Lung (tissue), 12 donors: ENCODE data around the gene WASL. TPM values are rescaled to one million over a fixed set of nuclear protein-coding genes. Genes with fewer than 3 reads are reported as not detected.

Experiments
- ATAC-seq: fragments of 200-7000 bp; cut with Tn5 transposase; one replicate; pipeline ENCODE4 v1.9.1; 2020; ENCODE audit warnings: moderate number of reproducible peaks; ENCODE audit not compliant: insufficient read depth, low FRiP score
- DNase-seq, 3 donors: peaks; one replicate each; pipeline ENCODE4 v3.0.0-alpha.2; 2013 to 2017
- H3K27ac ChIP-seq, 2 donors: one replicate each; pipeline ENCODE4 v1.5.1; 2013; ENCODE audit warnings: mild to moderate bottlenecking in 2 of 2, moderate library complexity in 2 of 2, control low read depth in 1 of 2, inconsistent platforms in 1 of 2, low read depth in 1 of 2, low read length in 1 of 2
- H3K27me3 ChIP-seq, 3 donors: one replicate each; pipeline ENCODE4 v1.5.1; 2013; ENCODE audit warnings: low read length in 2 of 3; ENCODE audit not compliant: control insufficient read depth in 3 of 3, insufficient read depth in 3 of 3
- H3K36me3 ChIP-seq, 4 donors: one replicate each; pipeline ENCODE4 v1.5.1; 2013; ENCODE audit warnings: low read length in 4 of 4, mild to moderate bottlenecking in 1 of 4, moderate library complexity in 1 of 4; ENCODE audit not compliant: control insufficient read depth in 4 of 4, insufficient read depth in 4 of 4
- H3K4me1 ChIP-seq, 5 donors: one replicate each; pipeline ENCODE4 v1.5.1; 2013; ENCODE audit warnings: low read length in 5 of 5, mild to moderate bottlenecking in 2 of 5, moderate library complexity in 1 of 5; ENCODE audit not compliant: control insufficient read depth in 5 of 5, insufficient read depth in 5 of 5
- H3K4me3 ChIP-seq: one replicate; pipeline ENCODE4 v1.5.1; 2013; ENCODE audit warnings: mild to moderate bottlenecking, control low read depth, moderate library complexity
- H3K9ac ChIP-seq, 2 donors: one replicate each; pipeline ENCODE4 v1.5.1; 2013; ENCODE audit warnings: low read length in 2 of 2, control low read depth in 1 of 2; ENCODE audit not compliant: insufficient read depth in 1 of 2
- H3K9me3 ChIP-seq, 4 donors: one replicate each; pipeline ENCODE4 v1.5.1; 2013; ENCODE audit warnings: low read length in 3 of 4, mild to moderate bottlenecking in 1 of 4, moderate library complexity in 1 of 4; ENCODE audit not compliant: control insufficient read depth in 4 of 4, insufficient read depth in 3 of 4
- CTCF ChIP-seq: IDR thresholded peaks from 2 replicates; pipeline ENCODE4 v1.5.1; 2012; ENCODE audit warnings: mild to moderate bottlenecking; ENCODE audit errors: control extremely low read depth, extremely low read depth
- WGBS, 2 donors: extraction: QIAGEN DNeasy Blood & Tissue Kit; methylation state at CpG; one replicate each; pipeline ENCODE4 v1.1.7; 2013; 5-methylcytosine and 5-hydroxymethylcytosine counted together
- polyA plus RNA-seq, 2 donors: library from polyadenylated mRNA; stranded (reverse); fragments of 200-250 nt; gene quantifications; one replicate each; pipeline ENCODE4 v1.2.1, GENCODE V29; 2013
- total RNA-seq, 2 donors: library from RNA; depleted of rRNA in 1 of 2; stranded (reverse); fragments of >200 nt in 1 of 2; gene quantifications; one replicate each; pipeline ENCODE4 v1.2.1, GENCODE V29; 2014 to 2021
- donor health status: control.
- donor health status: control.
- donor health status: Bipolar disorder and iron deficiency.
- donor health status: healthy.
- donor health status: DM: yes; HTN: yes; CAD: no.

WASL gene
- total and polyA plus RNA-seq, 4 donors: 11.8 to 52.7 (median 22.2) TPM

GRCh38 chr7:123769371-123769770 is 20.6 kb upstream of the WASL start:
- no peak overlapping the region for H3K9ac ChIP-seq
- no peaks in the 10 kb centered on the region for H3K9me3 ChIP-seq
- H3K36me3 ChIP-seq: no peaks in the 10 kb centered on the region
- H3K4me1 ChIP-seq: peaks cover 0 to 7% (median 0%) of the 10 kb centered on the region in 5 donors
- H3K27ac ChIP-seq: no peak overlapping the region
- 53 to 85% methylated on average over 3 of the region's 3 CpGs for WGBS, 2 donors
- no peak for TF ChIP-seq CTCF
- no peaks in the 10 kb centered on the region for H3K27me3 ChIP-seq
- peak in 1 of 3 donors; percentile 29 for DNase-seq
- ATAC-seq: peak; percentile 73
- H3K4me3 ChIP-seq: no peak overlapping the region

GRCh38 chr7:123768493-123768892 is 19.7 kb upstream of the WASL start:
- DNase-seq: no peak
- WGBS, 2 donors: 96 to 98% methylated on average over 3 of the region's 3 CpGs
- TF ChIP-seq CTCF: no peak
- Histone ChIP-seq H3K4me1 (peaks cover 0 to 5% (median 0%) of the 10 kb centered on the region in 5 donors), H3K9me3 (no peaks in the 10 kb centered on the region), H3K9ac (no peak overlapping the region), H3K36me3 (no peaks in the 10 kb centered on the region), H3K27me3 (no peaks in the 10 kb centered on the region), H3K4me3 (no peak overlapping the region), H3K27ac (no peak overlapping the region)
- ATAC-seq: no peak

- Histone ChIP-seq H3K4me3 (no peak overlapping the region), H3K4me1 (no peaks in the 10 kb centered on the region), H3K27ac (no peak overlapping the region), H3K27me3 (no peaks in the 10 kb centered on the region), H3K9me3 (peaks cover 0 to 2% (median 0%) of the 10 kb centered on the region in 4 donors), H3K9ac (no peak overlapping the region), H3K36me3 (no peaks in the 10 kb centered on the region)
- DNase-seq: no peak
- WGBS, 2 donors: 95 to 97% methylated on average over 41 to 43 of the region's 43 CpGs
- no peak for ATAC-seq
- no peak for TF ChIP-seq CTCF
Measured at GRCh38 chr7:123763191-123763661, 14.4 kb upstream of the WASL start.

- H3K27ac ChIP-seq: no peak overlapping the region
- TF ChIP-seq CTCF: no peak
- 48 to 56% methylated on average over 3 of the region's 3 CpGs for WGBS, 2 donors
- H3K36me3 ChIP-seq: no peaks in the 10 kb centered on the region
- no peak overlapping the region for H3K4me3 ChIP-seq
- ATAC-seq (no peak), DNase-seq (no peak)
- H3K9ac ChIP-seq: no peak overlapping the region
- no peaks in the 10 kb centered on the region for H3K27me3 ChIP-seq
- H3K4me1 ChIP-seq: no peaks in the 10 kb centered on the region
- peaks cover 0 to 2% (median 0%) of the 10 kb centered on the region in 4 donors for H3K9me3 ChIP-seq
Measured at GRCh38 chr7:123761729-123762128, 12.9 kb upstream of the WASL start.
